HG02571 (cell line): Measurements from ENCODE around the gene TRAPPC4.
"Not testable (repeated sequence)": the region's sequence is repeated elsewhere in the genome, so short reads cannot be mapped to it uniquely, and the experiment has no call there.

Source experiments
- ATAC-seq: cut with Tn5 transposase; IDR thresholded peaks from one replicate; pipeline ENCODE4 v1.9.1; 2021; ENCODE audit warnings: mild to moderate bottlenecking, moderate library complexity; ENCODE audit not compliant: unreplicated experiment

The TRAPPC4 gene

DNA sequence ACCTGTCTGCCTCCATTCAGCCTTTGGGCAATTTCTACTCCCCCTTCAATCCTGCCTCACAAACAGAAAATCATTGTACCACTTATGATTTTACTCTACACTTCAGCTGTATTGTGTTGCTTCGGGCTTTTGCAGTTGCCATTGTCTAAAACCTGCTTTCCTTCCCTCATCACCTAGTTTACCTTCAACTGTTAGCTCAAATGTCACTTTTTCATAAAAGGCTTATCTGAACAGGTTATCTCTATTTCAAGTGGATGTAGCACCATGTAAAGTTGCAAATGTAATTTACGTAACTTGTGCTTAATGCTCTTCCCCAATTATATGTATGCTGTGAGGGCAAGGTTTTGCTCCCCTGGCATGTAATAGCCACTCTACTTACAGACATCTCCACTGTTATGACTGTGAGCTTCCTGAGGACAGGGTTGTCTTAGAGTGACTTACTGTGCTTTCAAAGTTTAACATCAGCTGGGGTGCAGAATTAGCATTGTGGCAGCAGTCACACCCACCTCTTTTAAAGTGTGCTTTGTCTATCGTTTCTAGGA, 5.9 kb upstream of the TRAPPC4 start:
- no peak for ATAC-seq

DNA sequence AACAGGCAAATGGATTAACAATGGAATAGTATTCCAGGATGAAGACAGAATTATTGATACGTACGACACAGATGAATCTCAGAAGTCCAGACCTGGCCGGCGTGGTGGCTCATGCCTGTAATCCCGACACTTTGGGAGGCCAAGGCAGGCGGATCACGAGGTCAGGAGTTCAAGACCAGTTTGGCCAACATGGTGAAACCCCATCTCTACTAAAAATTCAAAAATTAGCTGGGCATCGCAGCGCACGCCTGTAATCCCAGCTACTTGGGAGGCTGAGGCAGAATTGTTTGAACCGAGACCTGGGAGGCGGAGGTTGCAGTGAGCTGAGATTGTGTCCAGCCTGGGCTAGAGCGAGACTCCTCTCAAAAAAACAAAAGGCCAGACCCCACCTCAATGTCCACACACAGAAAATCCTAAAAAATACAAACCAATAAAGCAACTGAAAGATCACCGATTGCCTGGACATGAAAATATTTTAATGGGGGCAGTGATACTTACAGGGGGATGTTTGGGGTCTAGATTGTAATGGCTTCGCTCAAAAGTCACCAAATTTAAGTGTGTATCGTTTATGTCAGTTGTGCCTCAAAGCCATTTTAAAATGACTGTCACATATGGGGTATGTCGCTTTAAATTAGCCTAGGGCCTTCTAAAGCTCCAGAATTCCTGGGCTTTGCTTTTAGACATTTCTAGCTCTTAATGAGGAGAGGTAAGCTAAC, 4.2 kb upstream of the TRAPPC4 start:
- ATAC-seq = no peak

DNA sequence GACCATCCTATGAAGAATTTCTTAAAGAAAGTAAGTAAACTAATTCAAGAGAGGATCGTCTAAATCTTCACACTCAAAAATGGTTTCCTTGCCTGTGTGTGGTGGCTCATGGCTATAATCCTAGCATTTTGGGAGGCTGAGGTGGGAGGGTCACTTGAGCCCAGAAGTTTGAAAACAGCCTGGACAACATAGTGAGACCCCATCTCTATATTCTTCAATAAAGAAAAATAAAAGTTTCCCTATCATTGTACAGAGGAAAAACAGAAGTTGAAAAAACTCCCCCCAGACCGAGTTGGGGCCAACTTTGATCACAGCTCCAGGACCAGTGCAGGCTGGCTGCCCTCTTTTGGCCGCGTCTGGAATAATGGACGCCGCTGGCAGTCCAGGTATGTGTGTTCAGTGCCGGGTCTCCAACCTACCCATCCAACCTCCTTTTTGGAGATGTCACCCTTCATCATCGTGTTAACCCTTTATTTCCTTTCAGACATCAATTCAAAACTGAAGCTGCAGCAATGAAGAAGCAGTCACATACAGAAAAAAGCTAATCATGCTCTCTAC, 3.4 kb upstream of the TRAPPC4 start:
- no peak for ATAC-seq

DNA sequence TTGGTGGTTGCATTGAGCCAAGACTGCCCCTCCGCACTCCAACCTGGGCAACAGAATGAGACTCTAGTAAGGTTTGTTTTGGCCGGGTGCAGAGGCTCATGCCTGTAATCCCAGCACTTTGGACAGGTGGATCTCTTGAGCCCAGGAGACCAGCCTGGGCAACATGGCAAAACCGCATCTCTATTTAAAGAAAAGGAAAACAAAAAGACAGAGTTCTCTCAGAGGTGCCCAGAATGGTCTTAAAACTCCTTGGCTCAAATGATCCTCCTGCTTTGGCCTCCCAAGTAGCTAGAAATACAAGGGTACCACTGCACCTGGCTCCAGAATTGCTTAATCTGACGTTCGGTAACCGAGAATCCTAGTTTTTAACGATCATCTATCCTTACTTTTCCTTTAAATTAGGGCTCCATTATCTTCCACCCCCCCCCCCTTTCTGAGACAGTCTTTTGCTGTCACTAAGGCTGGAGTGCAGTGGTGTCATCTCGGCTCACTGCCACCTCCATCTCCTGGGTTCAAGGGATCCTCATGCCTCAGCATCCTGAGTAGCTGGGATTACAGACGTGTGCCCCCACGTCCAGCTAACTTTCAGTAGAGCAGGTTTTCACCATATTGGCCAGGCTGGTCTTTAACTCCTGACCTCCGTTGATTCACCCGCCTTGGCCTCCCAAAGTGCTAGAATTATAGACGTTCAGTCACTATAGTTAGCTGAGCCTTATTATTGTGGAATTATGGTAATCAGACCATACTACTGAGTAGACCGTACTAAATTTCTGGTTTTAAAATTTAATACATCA, 2.2 kb upstream of the TRAPPC4 start:
- no peak for ATAC-seq

DNA sequence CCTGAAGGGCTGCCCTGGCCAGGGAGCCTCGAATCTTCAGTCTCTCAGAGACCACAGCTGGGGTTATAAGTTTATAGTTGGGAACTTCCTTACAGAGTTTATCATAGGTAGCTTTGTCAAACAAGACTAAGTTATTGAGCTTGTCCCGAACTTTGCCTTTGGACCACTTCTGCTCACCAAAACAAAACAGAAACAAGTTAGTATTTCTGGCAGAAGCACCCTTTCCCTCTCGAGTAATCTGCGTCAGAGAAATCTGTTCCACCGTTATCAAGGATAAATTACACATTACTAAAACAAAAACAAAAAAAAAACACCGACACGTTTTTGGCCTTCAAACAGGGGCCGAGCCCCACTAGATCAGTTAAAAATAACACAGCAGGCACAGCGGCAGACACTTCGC, 1.2 kb upstream of the TRAPPC4 start:
- not testable (repeated sequence) for ATAC-seq

DNA sequence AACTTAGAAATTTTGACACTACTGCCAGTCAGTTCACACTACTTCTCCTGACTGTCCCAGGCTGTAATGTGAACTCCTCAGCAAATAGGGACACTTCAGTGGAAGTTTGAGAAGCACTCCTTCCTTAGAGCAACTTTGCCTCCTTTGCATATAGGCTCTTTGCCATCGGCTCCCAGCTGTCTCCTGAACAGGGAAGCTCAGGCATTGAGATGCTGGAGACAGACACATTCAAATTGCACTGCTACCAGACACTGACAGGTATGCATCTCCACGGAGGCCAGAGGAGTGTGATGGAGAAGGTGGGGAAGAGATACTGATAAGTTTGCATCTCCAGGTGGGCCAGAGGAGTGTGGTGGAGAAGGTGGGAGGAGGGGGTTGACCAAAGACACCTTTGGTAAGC, 1.4 kb downstream of the TRAPPC4 start:
- no peak for ATAC-seq

DNA sequence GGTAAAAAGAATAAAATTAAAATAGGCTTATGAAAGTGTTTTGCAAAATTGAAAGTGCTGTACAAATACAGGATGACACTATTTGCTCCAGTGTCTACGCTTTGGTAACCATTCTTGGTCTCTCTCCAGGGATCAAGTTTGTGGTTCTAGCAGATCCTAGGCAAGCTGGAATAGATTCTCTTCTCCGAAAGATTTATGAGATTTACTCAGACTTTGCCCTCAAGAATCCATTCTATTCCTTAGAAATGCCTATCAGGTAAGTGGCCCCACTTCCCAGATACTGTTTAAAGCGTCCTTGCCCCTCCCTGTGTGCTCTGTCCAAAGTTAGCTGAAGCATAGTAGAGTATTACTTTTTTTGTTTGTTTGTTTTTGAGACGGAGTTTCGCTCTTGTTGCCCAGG, 3.1 kb downstream of the TRAPPC4 start:
- no peak for ATAC-seq

DNA sequence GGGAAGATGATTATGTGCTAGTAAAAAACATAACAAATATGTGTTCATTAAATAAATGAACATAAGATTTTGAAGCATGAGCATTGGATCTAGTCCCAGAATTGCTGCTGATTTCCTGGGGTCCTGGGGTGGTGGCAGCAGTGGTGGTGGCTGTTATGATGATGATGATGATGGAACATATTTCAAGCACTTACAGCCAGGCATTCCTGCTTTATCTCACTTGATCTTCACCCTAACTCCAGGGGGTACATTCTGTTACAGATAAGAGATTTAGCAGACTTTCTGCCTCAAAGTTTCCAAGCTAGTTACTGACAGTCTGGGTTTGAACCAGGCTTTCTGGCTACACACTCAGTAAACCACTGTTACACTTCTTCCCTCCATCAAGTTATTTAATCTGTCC, 5.2 kb downstream of the TRAPPC4 start:
- ATAC-seq = no peak

DNA sequence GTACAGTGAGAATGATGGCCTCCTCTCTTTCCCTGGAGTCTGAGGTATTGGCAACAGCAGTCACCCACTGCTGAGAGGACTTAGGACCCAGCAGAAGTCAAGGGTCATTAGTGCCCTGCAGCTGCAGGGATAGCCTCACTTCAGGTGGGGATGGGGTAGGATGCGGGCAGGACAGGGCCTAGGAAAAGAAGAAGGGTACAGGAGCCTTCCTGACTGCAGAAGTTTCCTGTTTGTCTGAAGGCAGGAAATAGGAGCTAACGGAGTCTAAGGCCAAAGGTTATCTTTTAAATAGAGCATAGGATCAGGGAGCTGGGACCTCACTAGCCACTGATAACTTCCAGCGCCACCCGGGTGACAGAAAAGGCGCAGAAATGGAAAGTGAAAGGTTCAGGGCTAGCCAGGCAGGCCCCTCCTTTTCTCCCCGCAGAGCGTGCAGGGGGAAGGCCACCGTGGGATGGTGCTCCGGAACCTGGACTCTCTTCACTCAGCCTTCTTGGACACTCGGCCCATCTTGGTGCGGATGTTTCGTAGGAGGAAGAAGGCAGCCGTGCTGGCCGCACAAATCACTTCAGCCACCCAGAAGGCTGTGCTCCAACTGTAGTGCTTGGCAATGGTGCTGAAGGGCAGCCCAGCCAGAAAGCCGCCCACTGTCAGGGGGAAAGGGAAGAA, 6.0 kb downstream of the TRAPPC4 start:
- no peak for ATAC-seq

DNA sequence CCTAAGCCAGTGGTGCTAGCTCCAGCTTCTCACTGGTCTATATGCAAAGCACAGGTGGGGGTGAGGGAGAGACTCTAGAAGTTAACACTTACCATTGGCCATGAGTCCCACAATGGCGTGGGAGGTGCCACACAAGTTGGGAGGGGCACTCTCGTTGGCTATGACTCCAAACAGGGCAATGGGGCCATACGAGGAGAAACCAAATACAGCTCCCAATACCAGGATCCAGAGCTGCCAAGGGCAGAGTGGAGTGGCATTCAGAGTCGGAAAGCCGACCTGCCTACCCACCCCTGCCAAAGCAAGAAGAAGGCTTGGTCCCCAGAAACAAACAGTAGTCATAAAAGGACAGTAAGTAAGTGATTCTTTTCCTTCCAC, 6.5 kb downstream of the TRAPPC4 start:
- no peak for ATAC-seq

DNA sequence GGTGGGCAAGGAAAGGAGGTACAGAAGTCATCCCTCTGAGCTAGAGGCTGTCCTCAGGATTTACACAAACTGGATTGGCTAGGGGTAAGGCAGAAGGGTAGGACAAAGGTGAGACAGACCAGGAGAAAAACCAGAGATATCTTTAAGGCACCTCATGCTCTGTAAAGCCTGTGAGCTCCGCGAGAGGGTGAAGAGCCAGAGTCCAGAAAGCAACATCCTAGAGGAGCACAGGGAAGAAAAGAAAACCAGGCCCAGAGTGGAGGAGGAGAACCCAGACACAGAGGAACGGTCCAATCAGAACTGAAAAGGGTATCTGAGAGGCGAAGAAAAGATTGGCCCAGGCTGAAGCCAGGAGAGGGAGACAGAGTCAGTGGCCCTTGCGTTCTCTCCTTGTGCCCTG, 7.0 kb downstream of the TRAPPC4 start:
- no peak for ATAC-seq

DNA sequence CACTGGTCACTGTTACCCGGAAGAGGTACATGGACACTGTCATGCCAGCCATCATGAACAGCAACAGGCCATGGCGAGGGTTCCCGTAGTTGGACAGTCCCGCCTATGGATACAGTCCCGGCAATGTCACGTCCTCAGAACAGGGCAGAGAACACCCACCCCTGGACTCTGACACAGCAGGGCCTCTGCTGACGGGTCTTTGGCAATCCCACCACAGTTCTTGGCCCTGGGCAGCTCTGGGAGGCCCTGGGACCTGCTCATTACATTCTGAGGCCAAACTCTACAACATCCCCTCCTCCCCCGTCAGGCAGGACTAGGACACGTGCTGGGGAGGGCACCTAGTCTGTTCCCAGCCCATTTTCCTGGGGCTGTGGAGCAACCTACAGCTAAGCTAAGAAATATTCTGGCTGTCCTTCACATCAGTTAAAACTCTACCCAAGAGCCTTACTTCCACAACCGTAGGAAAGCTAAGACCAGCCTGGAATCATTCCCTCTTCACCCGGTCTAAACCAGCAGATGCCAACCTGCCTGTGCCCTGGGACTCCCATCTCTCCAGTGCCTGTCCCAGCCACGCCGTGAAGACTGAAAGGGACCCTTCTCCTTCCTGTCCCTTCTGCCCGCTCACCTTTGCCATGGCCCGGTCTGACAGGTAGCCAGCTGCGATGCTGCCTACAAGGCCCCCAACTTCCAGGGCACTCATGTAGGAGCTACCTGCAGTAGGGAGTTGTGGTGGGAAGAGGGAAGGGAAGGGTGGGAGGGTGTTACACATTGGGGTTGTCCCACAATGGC, 7.6 kb downstream of the TRAPPC4 start:
- ATAC-seq = no peak

DNA sequence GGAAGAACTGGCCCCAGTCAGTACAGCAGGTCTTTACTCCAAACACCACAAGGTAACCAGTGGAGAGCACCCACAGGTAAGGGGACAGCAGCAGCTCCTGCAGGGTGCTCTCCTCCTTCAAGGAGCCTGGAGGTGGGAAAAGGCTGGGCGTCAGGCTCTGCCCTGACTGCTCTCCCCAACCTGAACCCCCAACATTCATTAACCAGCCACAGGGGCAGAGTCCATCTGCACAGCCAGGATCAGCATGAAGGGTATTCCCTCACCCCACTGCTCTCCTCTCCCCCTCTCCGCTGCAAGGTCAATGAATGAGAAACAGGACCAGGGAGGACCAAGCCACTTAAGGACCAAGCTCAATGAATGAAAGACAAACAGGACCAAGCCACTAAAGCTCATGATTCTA, 8.4 kb downstream of the TRAPPC4 start:
- no peak for ATAC-seq

DNA sequence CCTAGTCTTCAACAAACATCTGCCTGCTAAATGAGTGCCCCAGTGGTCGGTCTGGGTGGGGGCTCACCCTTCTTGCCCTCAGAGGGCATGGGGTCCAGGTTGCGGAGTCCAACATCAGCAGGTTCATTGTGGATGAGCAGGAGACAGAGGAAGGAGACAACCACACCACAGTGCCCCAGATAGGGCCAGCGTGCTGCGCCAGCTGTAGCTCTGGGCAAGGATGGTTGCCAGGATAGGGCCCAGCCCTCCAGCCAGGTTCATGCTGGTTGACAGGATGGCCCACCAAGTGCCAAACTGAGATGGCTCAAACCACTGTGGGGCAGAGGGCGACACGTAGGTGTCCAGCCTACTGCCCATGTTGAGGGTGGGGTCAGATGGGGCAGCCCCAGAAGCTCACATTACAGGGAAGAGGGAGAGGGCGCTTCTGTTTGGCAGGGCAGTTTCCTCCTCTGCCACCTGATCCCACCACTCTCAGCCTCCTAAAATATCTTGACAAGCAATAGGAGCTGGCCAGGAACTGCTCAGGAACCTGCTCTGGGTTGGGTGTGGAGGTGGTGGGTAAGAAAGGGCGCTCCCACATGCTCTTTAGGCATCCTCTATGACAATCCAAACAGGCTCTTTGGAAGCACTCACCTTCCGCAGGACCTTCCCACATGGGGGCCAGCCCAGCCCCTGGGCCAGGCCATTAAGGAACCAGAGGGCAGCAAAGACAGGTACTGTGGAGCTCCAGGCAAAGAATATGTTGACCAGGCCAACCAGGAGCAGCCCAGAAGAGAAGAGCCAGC, 9.2 kb downstream of the TRAPPC4 start:
- ATAC-seq = no peak

DNA sequence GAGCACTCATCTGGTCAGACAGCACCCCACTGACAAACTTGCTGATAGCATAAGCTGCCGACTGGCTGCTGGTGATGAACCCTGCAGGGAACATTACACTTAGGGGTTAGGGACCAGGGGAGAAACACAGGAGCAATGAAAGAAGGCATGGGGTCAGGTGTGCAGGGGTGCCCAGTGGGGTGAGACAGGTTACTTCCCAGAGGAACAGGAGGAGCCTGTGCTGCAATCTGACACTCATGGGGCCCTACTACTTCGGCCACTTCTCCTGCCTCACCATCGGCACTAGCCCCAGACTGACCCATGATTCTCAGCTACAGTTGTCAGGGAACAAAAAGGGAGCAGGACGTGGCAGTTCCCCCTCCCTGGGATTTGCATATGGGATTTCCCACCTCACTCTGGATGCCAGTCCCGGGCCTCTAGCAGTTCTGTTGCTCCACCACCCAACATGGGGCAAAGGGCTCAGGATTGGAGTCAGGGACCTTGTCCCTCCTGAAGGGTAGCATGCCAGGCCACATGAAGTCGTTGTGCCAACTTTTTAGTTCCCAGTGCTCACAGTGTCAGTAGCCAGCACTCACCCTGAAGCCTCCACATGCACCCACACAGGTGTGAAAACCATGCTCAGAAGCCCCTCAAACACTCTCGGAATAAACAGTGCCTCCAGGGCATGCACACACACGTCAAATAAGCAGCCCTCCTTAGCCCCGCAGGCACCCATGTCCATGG, 9.9 kb downstream of the TRAPPC4 start:
- ATAC-seq = no peak

DNA sequence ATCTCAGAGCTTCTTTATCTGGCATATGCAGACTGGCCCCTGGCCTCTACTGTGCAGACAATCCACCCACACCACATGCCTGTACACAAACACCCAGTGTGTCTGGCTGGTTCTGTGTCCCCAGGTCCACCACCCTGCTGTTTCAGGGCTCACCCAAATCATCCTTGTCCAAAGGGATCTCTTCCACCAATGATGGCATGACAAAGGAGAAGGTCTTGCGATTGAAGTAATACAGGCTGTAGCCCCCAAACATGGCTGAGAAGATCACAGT, 10.4 kb downstream of the TRAPPC4 start:
- ATAC-seq = no peak

DNA sequence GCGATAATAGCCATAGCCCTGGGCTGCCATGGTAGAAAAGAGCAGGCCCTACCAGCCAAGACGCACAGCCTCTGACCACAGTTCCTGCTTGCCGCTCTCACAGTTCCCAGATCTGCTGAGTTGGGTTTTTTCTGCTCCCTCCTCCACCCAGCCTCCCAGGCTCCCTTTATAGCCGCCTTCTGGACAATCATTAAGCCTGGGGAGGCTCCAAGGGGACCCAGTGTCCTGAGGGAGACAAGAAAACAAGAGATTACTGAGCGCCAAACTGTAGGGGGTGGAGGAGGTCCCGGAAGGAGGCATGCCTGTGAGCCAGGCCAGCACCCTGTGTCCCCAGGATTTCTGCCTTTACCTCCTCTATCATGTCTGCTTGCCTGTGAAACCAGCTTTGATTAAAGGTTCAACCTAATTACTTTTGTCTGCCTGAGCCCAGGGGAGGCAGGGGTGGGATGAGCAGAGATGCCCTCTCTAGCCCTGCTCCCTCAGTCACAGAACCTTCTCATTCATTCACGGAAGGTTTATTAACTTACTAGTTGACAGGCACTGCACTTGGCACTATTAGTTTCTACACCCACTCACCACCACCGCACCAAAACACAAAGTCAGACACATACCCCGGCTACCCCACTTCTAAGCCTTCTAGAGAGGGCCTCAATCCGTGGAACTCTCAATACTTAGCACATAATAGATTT, 10.9 kb downstream of the TRAPPC4 start:
- peak; percentile 16 for ATAC-seq

DNA sequence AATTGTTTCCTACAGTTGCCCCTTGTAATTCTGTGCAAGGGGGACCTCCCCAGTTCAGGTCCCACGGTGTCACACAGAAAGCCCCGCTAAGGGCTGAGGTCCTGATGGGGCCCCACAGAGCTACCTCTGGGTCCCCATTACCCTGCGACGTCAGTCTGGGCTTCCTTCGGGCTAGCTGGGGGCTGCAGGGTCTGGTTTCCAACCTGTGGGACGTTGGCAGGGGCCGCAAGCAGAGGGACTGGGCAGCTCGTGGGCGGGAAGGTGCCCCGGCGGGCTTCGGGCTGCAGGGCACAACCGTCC, 11.4 kb downstream of the TRAPPC4 start:
- peak; percentile 12 for ATAC-seq
